Thyroid gland (tissue), 4 donors: ENCODE results near the gene RUSC1. TPM values are rescaled to one million over a fixed set of nuclear protein-coding genes. Genes with fewer than 3 reads are reported as not detected.

Experiments used
- DNase-seq, 2 donors: peaks; one replicate each; pipeline ENCODE4 v3.0.0-alpha.2; 2019
- H3K27ac ChIP-seq, 3 donors: fragments of 200-600 bp; sonication (generic); 1 replicate in 2 of 3; 2 replicates in 1 of 3; pipeline ENCODE4 v1.5.1; 2016 to 2019; ENCODE audit warnings: mild to moderate bottlenecking in 1 of 3, moderate library complexity in 1 of 3
- H3K27me3 ChIP-seq: fragments of 200-600 bp; sonication (generic); one replicate; pipeline ENCODE4 v1.5.1; 2019
- H3K36me3 ChIP-seq, 2 donors: fragments of 200-600 bp; sonication (generic); one replicate each; pipeline ENCODE4 v1.5.1; 2016 to 2019
- H3K4me1 ChIP-seq, 2 donors: fragments of 200-600 bp; sonication (generic); one replicate each; pipeline ENCODE4 v1.5.1; 2017 to 2019
- H3K4me3 ChIP-seq, 3 donors: fragments of 200-600 bp; sonication (generic); replicated peaks in 1 of 3; 1 replicate in 2 of 3; 2 replicates in 1 of 3; pipeline ENCODE4 v1.5.1; 2016; ENCODE audit warnings: mild to moderate bottlenecking in 1 of 3
- H3K9me3 ChIP-seq: fragments of 200-600 bp; sonication (generic); one replicate; pipeline ENCODE4 v1.5.1; 2017
- POLR2A ChIP-seq, 2 donors: fragments of 450-650 bp; IDR thresholded peaks; one replicate each; pipeline ENCODE4 v1.6.1; 2017; ENCODE audit warnings: antibody characterized with exemption in 2 of 2, mild to moderate bottlenecking in 2 of 2, moderate library complexity in 1 of 2
- WGBS, 2 donors: methylation state at CpG; one replicate each; pipeline ENCODE4 v1.1.5; 2017; 5-methylcytosine and 5-hydroxymethylcytosine counted together
- intact Hi-C: fragments of 100-400 bp; cut with DNase I; formaldehyde crosslinking; loops from one replicate; pipeline ENCODE4 v1.15.1; 2023
- total RNA-seq, 4 donors: library from RNA; depleted of rRNA; stranded (reverse); fragments of >200 nt; gene quantifications; one replicate each; pipeline ENCODE4 v1.2.3, GENCODE V29; 2016
- TF ChIP-seq, protein P1 (sequence below), 6 experiments: fragments of 200-600 bp in 3 of 6; fragments of 450-650 bp in 3 of 6; sonication (generic) in 3 of 6; IDR thresholded peaks; one replicate each; pipeline ENCODE4 v1.5.1; 2016 to 2019; ENCODE audit warnings: antibody characterized with exemption in 6 of 6, mild to moderate bottlenecking in 2 of 6, inconsistent platforms in 1 of 6, moderate library complexity in 1 of 6

RUSC1 gene
- total RNA-seq, 4 donors from 2014 or later = 14.9 to 20.1 (median 16.9) TPM

DNA sequence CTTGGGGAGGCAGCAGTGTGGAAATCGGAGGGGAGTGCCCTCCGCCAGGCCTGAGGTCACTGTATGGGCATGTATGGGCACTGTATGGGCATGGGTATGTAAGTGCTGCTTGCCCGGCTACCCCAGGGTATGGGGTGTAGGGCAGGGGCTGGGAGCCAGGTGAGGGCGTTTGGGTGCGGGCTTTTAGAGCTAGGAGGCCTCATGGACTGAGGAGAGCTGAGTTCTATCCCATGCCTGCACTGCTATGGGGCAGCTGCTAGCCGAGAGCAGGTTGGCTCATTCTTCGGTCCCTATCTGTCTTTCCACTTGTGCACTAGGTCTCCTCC is 24.8 kb upstream of the RUSC1 start:
- H3K4me3 ChIP-seq = no peak overlapping the region
- no peaks in the 10 kb centered on the region for H3K9me3 ChIP-seq
- intact Hi-C loops = no loop called here
- no peaks in the 10 kb centered on the region for H3K36me3 ChIP-seq
- TF ChIP-seq, protein P1, sequence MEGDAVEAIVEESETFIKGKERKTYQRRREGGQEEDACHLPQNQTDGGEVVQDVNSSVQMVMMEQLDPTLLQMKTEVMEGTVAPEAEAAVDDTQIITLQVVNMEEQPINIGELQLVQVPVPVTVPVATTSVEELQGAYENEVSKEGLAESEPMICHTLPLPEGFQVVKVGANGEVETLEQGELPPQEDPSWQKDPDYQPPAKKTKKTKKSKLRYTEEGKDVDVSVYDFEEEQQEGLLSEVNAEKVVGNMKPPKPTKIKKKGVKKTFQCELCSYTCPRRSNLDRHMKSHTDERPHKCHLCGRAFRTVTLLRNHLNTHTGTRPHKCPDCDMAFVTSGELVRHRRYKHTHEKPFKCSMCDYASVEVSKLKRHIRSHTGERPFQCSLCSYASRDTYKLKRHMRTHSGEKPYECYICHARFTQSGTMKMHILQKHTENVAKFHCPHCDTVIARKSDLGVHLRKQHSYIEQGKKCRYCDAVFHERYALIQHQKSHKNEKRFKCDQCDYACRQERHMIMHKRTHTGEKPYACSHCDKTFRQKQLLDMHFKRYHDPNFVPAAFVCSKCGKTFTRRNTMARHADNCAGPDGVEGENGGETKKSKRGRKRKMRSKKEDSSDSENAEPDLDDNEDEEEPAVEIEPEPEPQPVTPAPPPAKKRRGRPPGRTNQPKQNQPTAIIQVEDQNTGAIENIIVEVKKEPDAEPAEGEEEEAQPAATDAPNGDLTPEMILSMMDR (IDR thresholded peaks at IDR 0.05) = no peak
- no peak for TF ChIP-seq POLR2A (IDR thresholded peaks at IDR 0.05)
- peaks cover 8% of the 10 kb centered on the region for H3K27me3 ChIP-seq
- DNase-seq = no peak
- peaks cover 5% of the 10 kb centered on the region in 2 donors for H3K4me1 ChIP-seq
- WGBS, 2 donors = 71 to 83% methylated on average over 7 of the region's 7 CpGs
- H3K27ac ChIP-seq = no peak overlapping the region

DNA sequence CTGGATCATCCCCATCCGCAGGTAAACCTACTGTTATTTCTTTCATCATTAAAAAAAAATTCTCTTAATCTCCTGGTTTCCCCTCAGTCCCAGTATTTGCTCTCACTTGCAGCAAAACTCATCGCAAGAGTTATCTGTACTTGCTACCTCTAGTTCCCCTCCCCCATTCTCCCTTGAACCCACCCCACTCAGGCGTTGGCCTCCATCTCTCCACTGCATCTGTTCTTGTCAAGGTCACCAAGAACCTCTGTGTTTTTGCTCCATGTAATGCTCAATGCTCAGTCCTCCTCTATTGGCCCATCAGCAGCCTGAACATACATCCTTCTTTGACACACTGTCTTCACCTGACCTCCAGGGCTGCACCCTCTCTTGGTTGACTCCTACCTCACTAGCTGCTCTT is 24.0 kb upstream of the RUSC1 start:
- intact Hi-C loops = no loop called here
- Histone ChIP-seq H3K27ac (no peak overlapping the region), H3K27me3 (peaks cover 8% of the 10 kb centered on the region), H3K4me1 (peaks cover 5% of the 10 kb centered on the region in 2 donors), H3K4me3 (no peak overlapping the region), H3K36me3 (no peaks in the 10 kb centered on the region), H3K9me3 (no peaks in the 10 kb centered on the region)
- whole genome bisulfite sequencing, 2 donors = 87 to 90% methylated on average over 3 of the region's 3 CpGs
- DNase-seq = no peak
- TF ChIP-seq POLR2A (IDR thresholded peaks at IDR 0.05) = no peak
- TF ChIP-seq, protein P1 (IDR thresholded peaks at IDR 0.05) = no peak

- H3K27me3 ChIP-seq = peaks cover 8% of the 10 kb centered on the region
- TF ChIP-seq, protein P1 (IDR thresholded peaks at IDR 0.05) = no peak
- no peak for TF ChIP-seq POLR2A (IDR thresholded peaks at IDR 0.05)
- H3K4me3 ChIP-seq = no peak overlapping the region
- WGBS, 2 donors = 56 to 62% methylated on average over 7 of the region's 7 CpGs
- intact Hi-C loops = no loop called here
- no peaks in the 10 kb centered on the region for H3K9me3 ChIP-seq
- DNase-seq = no peak
- H3K36me3 ChIP-seq = no peaks in the 10 kb centered on the region
- no peak overlapping the region for H3K27ac ChIP-seq
- peaks cover 5% of the 10 kb centered on the region in 2 donors for H3K4me1 ChIP-seq
Measured at GRCh38 chr1:155297384-155297783, 23.3 kb upstream of the RUSC1 start.

GRCh38 chr1:155300024-155300423 is 20.7 kb upstream of the RUSC1 start:
- TF ChIP-seq, protein P1 (IDR thresholded peaks at IDR 0.05) = no peak
- TF ChIP-seq POLR2A (IDR thresholded peaks at IDR 0.05) = no peak
- peaks cover 4% of the 10 kb centered on the region in 2 donors for H3K4me1 ChIP-seq
- WGBS, 2 donors = 90 to 99% methylated on average over 8 of the region's 8 CpGs
- no peaks in the 10 kb centered on the region for H3K36me3 ChIP-seq
- intact Hi-C loops = no loop called here
- DNase-seq = no peak
- no peak overlapping the region for H3K27ac ChIP-seq
- peaks cover under 1% of the 10 kb centered on the region for H3K27me3 ChIP-seq
- H3K9me3 ChIP-seq = no peaks in the 10 kb centered on the region
- no peak overlapping the region for H3K4me3 ChIP-seq

DNA sequence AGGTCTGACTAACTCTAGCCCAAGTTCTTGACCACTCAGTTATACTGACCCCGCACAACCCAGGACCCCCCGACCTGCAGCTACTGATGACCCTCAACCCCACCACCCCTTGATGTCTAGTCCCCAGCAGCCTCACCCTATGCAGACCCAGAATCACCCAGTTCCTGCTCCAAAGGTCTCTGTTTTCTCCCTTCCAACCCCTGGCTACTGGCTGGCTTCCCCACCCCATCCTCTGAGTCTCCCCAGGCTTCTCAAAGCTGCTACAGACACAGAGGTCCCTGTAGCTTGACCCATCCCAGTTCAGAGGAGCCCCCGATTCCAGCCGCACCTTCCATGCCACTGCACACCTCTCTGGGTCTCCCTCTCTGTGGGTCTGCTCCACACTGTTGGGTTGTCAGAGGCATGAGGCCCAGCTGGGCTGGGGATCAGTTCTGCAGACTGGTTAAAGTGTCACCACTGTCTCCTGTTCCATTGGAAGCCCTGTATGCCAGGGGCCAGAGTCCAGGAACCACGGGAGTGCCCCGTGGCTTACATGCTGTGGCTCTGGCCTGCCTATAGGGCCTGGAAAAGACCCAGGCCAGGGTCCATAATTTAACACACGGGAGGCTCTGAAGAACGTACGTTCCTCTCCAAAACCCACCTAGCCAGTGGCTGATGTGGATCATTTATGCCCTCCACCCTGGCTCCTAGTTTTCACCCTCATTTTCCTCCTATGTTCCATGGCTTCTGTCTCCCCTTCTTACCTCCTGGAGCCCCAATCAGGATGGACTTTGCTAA is 20.0 kb upstream of the RUSC1 start:
- DNase-seq = no peak
- intact Hi-C loops = no loop called here
- no peaks in the 10 kb centered on the region for H3K27me3 ChIP-seq
- no peaks in the 10 kb centered on the region for H3K4me1 ChIP-seq
- H3K27ac ChIP-seq = no peak overlapping the region
- 89 to 90% methylated on average over 7 to 9 of the region's 9 CpGs for WGBS, 2 donors
- no peaks in the 10 kb centered on the region for H3K9me3 ChIP-seq
- TF ChIP-seq POLR2A (IDR thresholded peaks at IDR 0.05) = no peak
- TF ChIP-seq, protein P1 (IDR thresholded peaks at IDR 0.05) = no peak
- no peaks in the 10 kb centered on the region for H3K36me3 ChIP-seq
- H3K4me3 ChIP-seq = no peak overlapping the region
